Measurements from ENCODE around the gene ACTL6A.
A peak's percentile ranks its signal among the peaks of the same experiment; 100 is the strongest.
"Not testable (repeated sequence)": the region's sequence is repeated elsewhere in the genome, so short reads cannot be mapped to it uniquely, and the experiment has no call there.

Gene ACTL6A

DNA sequence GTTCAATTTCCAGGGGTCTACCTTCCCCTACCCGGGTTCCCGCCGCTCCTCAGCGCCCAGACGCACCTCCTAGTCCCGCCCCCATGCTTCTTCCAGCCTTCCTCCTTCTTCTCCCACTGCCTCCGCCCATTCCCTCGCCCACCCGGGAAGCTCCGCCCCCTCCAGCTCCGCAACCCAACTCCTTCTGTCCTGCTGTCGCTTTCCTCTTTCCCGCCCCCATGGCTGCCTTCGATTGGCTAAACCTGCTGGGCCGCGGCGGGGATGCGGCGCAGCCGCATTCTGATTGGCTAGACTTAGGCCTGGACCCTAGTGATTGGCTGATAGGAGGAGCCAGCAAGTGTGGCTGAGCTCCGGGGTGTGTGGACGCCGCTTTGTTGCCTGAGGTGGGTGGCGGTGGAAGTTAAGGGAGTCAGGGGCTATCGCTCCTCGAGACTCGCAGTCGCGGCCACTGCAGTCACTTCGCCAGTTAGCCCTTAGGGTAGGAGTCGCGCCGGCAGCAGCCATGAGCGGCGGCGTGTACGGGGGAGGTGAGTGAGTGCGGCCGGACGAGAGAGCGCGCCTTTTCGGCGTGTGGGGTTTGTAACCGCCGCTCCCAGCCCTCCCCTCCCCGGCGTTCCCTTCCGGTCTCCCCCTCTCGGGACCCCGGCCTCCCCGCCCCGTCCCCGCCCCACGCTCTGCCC, at the start of gene ACTL6A:
Gene ACTL6A (plus strand): TSS at position 336 of the 680 bp plus-strand sequence. CDS start 167 bp downstream, at position 503.
- Histone ChIP-seq H3K36me3 (ENCODE audit: insufficient read depth, low read length) (no peaks in the 10 kb centered on the region), H3K4me3 (ENCODE audit: low read depth, low read length, poor library complexity, severe bottlenecking) (peak within 1 kb of the TSS; percentile 84), H3F3A (ENCODE audit: insufficient read depth, low read length) (no peaks in the 10 kb centered on the region), H3K27ac (ENCODE audit: low read depth, low read length, poor library complexity, severe bottlenecking) (peak within 1 kb of the TSS; percentile 77), H3K4me1 (ENCODE audit: insufficient read depth, low read length, severe bottlenecking) (peaks cover 23% of the 10 kb centered on the region), H3K9ac (ENCODE audit: low read length) (peak within 1 kb of the TSS; percentile 85), H3K27me3 (ENCODE audit: insufficient read depth, low read length) (no peaks in the 10 kb centered on the region), H3K4me2 (ENCODE audit: low read length) (peak within 1 kb of the TSS; percentile 88), H3K9me2 (ENCODE audit: low read depth, low read length) (no peaks in the 10 kb centered on the region), H3K79me2 (ENCODE audit: insufficient read depth, low read length) (peaks cover 46% of the 10 kb centered on the region), H2AFZ (ENCODE audit: low read length) (peak within 1 kb of the TSS; percentile 44), H3K9me3 (ENCODE audit: low read length) (no peaks in the 10 kb centered on the region), H4K20me1 (ENCODE audit: insufficient read depth, low read length) (no peaks in the 10 kb centered on the region)
- TF ChIP-seq, protein P1, sequence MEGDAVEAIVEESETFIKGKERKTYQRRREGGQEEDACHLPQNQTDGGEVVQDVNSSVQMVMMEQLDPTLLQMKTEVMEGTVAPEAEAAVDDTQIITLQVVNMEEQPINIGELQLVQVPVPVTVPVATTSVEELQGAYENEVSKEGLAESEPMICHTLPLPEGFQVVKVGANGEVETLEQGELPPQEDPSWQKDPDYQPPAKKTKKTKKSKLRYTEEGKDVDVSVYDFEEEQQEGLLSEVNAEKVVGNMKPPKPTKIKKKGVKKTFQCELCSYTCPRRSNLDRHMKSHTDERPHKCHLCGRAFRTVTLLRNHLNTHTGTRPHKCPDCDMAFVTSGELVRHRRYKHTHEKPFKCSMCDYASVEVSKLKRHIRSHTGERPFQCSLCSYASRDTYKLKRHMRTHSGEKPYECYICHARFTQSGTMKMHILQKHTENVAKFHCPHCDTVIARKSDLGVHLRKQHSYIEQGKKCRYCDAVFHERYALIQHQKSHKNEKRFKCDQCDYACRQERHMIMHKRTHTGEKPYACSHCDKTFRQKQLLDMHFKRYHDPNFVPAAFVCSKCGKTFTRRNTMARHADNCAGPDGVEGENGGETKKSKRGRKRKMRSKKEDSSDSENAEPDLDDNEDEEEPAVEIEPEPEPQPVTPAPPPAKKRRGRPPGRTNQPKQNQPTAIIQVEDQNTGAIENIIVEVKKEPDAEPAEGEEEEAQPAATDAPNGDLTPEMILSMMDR (IDR thresholded peaks at IDR 0.05; ENCODE audit: low read length) = no peak
- TF ChIP-seq EZH2 (IDR thresholded peaks at IDR 0.05; ENCODE audit: borderline replicate concordance, low read length) = no peak

DNA sequence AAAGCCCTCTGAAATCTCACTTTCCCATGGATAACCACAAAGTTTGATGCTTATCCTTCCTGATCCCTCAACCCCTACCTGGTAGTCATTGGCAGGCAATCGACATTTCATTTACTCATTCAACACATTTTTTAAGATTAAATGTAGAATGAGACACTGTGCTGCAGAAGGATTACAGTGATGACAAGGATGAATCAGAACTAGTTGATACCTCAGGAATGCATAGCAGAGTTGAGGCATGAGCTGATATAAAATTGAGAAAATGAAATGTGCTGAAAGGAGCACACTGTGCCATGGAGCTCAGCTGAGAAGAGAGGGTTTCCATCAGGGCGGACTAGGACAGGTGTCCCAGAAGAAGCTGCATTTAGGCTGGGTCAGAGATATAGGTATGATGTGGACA, 48.9 kb upstream of the ACTL6A start:
- no peaks in the 10 kb centered on the region for H4K20me1 ChIP-seq (ENCODE audit: insufficient read depth, low read length)
- no peak overlapping the region for H3K4me2 ChIP-seq (ENCODE audit: low read length)
- no peaks in the 10 kb centered on the region for H3K9me2 ChIP-seq (ENCODE audit: low read depth, low read length)
- no peaks in the 10 kb centered on the region for H3K27me3 ChIP-seq (ENCODE audit: insufficient read depth, low read length)
- H3K4me1 ChIP-seq (ENCODE audit: insufficient read depth, low read length, severe bottlenecking) = no peaks in the 10 kb centered on the region
- no peak overlapping the region for H3K9ac ChIP-seq (ENCODE audit: low read length)
- no peaks in the 10 kb centered on the region for H3K9me3 ChIP-seq (ENCODE audit: low read length)
- H2AFZ ChIP-seq (ENCODE audit: low read length) = no peak overlapping the region
- no peak overlapping the region for H3K27ac ChIP-seq (ENCODE audit: low read depth, low read length, poor library complexity, severe bottlenecking)
- no peaks in the 10 kb centered on the region for H3K36me3 ChIP-seq (ENCODE audit: insufficient read depth, low read length)
- H3K4me3 ChIP-seq (ENCODE audit: low read depth, low read length, poor library complexity, severe bottlenecking) = no peak overlapping the region
- no peaks in the 10 kb centered on the region for H3K79me2 ChIP-seq (ENCODE audit: insufficient read depth, low read length)
- H3F3A ChIP-seq (ENCODE audit: insufficient read depth, low read length) = no peaks in the 10 kb centered on the region
- no peak for TF ChIP-seq EZH2 (IDR thresholded peaks at IDR 0.05; ENCODE audit: borderline replicate concordance, low read length)
- TF ChIP-seq, protein P1 (IDR thresholded peaks at IDR 0.05; ENCODE audit: low read length) = no peak

DNA sequence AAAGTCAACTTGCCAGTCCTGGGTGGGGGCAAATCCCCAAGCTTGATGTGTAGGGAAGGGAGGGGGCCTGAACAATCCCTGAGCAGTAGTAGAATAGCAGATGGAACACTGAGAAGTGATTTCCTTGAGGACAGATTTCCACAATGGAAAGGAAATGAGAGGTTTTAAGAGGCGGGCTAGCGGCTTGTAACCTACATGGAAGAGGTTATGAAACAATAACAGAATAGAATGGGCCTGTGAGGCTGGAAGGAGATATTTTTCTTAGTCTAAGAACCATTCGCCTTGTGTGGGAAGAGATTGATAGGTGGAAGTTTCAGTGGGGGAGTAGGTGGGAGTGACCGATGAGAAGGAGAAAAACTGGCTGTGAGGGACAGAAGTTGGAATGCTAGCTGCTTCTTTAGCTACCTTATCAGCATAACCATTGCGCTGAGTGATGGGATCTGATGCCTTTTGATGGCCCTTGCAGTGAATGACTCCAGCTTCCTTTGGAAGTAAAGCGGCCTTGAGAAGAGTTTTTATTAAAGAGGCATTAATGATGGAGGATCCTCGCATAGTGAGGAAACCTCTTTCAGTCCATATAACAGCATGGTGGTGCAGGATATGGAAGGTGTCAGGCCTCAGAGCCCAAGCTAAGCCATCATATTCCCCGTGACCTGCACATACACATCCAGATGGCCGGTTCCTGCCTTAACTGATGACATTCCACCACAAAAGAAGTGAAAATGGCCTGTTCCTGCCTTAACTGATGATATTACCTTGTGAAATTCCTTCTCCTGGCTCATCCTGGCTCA, 46.1 kb upstream of the ACTL6A start:
- not testable (repeated sequence) for H3F3A ChIP-seq (ENCODE audit: insufficient read depth, low read length); H2AFZ ChIP-seq (ENCODE audit: low read length); H3K79me2 ChIP-seq (ENCODE audit: insufficient read depth, low read length); H3K4me3 ChIP-seq (ENCODE audit: low read depth, low read length, poor library complexity, severe bottlenecking); H3K9me2 ChIP-seq (ENCODE audit: low read depth, low read length); H3K36me3 ChIP-seq (ENCODE audit: insufficient read depth, low read length); H3K27me3 ChIP-seq (ENCODE audit: insufficient read depth, low read length); H3K4me1 ChIP-seq (ENCODE audit: insufficient read depth, low read length, severe bottlenecking); H3K9ac ChIP-seq (ENCODE audit: low read length); H3K27ac ChIP-seq (ENCODE audit: low read depth, low read length, poor library complexity, severe bottlenecking); H3K9me3 ChIP-seq (ENCODE audit: low read length); H3K4me2 ChIP-seq (ENCODE audit: low read length); H4K20me1 ChIP-seq (ENCODE audit: insufficient read depth, low read length)

Data from OCI-LY1 (cell line).